Measurements from ENCODE around the gene KLLN.
A peak's percentile ranks its signal among the peaks of the same experiment; 100 is the strongest.

KLLN gene

DNA sequence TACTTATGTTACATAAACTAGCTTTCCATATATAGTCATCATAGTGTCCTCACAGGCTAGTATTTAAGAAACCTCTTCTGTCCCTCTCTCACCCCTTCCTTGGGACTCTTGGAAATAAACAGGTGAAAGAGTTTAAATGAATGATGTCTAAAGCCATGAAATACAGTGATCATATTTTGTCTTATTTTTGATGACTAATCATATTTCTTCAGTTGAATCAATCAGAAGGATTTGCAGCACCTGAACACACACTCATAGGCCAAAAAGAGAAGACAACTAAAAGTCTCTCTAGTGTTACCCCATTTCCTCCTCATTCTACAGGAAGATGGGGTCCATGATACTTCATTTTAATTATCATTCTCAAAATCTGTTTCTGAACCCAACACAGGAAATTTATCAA lies 36.7 kb downstream of the KLLN start:
- Histone ChIP-seq H3K36me3 (ENCODE audit: insufficient read depth, low read length) (no peaks in the 10 kb centered on the region), H3K9me3 (ENCODE audit: low read depth, low read length) (no peaks in the 10 kb centered on the region), H3K27ac (no peak overlapping the region), H3K9ac (ENCODE audit: insufficient read length) (no peak overlapping the region), H3K4me3 (no peak overlapping the region)
- no peak for TF ChIP-seq FOXP2 (optimal IDR thresholded peaks at IDR 0.05; ENCODE audit: control extremely low read depth, extremely low read length, insufficient read depth)
- no peak for TF ChIP-seq EZH2 (IDR thresholded peaks at IDR 0.05)
- no peak for TF ChIP-seq POLR2AphosphoS5 (IDR thresholded peaks at IDR 0.05; ENCODE audit: borderline replicate concordance, low read depth, low read length)
- DNase-seq (ENCODE audit: low read depth, low spot score) = no peak

DNA sequence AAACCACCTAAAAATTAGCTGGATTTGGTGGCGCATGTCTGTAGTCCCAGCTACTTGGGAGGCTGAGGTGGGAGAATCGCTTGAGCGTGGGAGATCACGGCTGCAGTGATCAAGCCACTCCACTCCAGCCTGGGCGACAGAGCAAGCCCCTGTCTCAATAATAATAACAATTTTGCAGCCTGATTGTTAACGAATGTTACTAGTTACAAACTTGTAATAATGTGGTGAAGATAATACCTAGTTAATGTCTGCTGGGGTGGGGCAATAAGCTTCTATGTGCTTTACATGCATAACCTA lies 44.1 kb downstream of the KLLN start:
- Histone ChIP-seq H3K27ac (no peak overlapping the region), H3K4me3 (no peak overlapping the region), H3K9me3 (ENCODE audit: low read depth, low read length) (no peaks in the 10 kb centered on the region), H3K36me3 (ENCODE audit: insufficient read depth, low read length) (no peaks in the 10 kb centered on the region), H3K9ac (ENCODE audit: insufficient read length) (no peak overlapping the region)
- no peak for TF ChIP-seq FOXP2 (optimal IDR thresholded peaks at IDR 0.05; ENCODE audit: control extremely low read depth, extremely low read length, insufficient read depth)
- no peak for TF ChIP-seq POLR2AphosphoS5 (IDR thresholded peaks at IDR 0.05; ENCODE audit: borderline replicate concordance, low read depth, low read length)
- TF ChIP-seq EZH2 (IDR thresholded peaks at IDR 0.05) = no peak
- DNase-seq (ENCODE audit: low read depth, low spot score) = no peak

DNA sequence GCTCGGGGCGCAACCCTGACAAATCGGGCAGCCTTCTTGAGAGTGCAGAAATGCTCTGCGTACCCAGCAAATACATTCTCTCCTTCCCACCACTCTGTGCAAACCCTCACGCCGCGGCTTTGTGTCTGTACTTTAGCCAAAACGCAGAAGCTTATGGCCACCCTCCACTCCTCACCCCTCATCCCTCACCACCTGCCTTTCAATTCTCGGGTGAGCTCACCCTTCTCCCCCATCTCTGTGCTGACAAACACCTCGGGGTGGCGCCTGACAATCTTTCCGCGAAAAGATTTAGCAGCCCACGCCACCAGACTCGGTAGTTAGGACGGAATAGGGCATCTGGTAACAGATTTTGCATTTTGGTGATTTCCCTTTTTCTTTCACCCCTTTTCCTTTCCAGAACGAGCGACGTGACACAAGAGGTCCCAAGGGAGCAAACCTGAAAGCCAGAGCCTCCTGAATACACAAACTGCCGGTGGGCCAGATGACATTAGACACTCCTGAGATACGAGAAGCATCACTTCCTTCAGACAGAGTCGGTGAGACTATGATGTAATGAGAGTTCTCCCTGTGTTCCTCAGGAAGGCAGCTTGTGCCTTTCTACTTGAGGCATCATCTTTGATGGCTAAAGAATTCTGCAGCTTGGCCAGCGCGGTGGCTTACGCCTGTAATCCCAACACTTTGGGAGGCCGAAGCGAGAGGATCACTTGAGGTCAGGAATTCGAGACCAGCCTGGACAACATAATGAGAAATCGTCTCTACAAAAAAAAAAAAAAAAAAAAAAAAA lies 44.6 kb downstream of the KLLN start:
- Histone ChIP-seq H3K4me3 (peak overlapping the region; percentile 89), H3K9ac (ENCODE audit: insufficient read length) (peak overlapping the region; percentile 45), H3K27ac (no peak overlapping the region), H3K9me3 (ENCODE audit: low read depth, low read length) (no peaks in the 10 kb centered on the region), H3K36me3 (ENCODE audit: insufficient read depth, low read length) (no peaks in the 10 kb centered on the region)
- TF ChIP-seq POLR2AphosphoS5 (IDR thresholded peaks at IDR 0.05; ENCODE audit: borderline replicate concordance, low read depth, low read length) (no peak), FOXP2 (optimal IDR thresholded peaks at IDR 0.05; ENCODE audit: control extremely low read depth, extremely low read length, insufficient read depth) (no peak), EZH2 (IDR thresholded peaks at IDR 0.05) (no peak)
- no peak for DNase-seq (ENCODE audit: low read depth, low spot score)

- peak within 1 kb of the TSS; percentile 90 for H3K9ac ChIP-seq (ENCODE audit: insufficient read length)
- TF ChIP-seq FOXP2 (optimal IDR thresholded peaks at IDR 0.05; ENCODE audit: control extremely low read depth, extremely low read length, insufficient read depth) (no peak), POLR2AphosphoS5 (IDR thresholded peaks at IDR 0.05; ENCODE audit: borderline replicate concordance, low read depth, low read length) (peak; percentile 86), EZH2 (IDR thresholded peaks at IDR 0.05) (no peak)
- no peaks in the 10 kb centered on the region for H3K9me3 ChIP-seq (ENCODE audit: low read depth, low read length)
- H3K27ac ChIP-seq = peak within 1 kb of the TSS; percentile 67; the same call in 1 of the 2 replicates
- H3K4me3 ChIP-seq = peak within 1 kb of the TSS; percentile 89
- no peak for DNase-seq (ENCODE audit: low read depth, low spot score)
- peaks cover 5% of the 10 kb centered on the region for H3K36me3 ChIP-seq (ENCODE audit: insufficient read depth, low read length)
These were observed 45.5 kb downstream of the KLLN start, which contains the start of gene ATAD1 for GRCh38 chr10:87817609-87818504. Gene ATAD1, minus strand, starts transcription at chr10:87818226. Its CDS starts 3,627 bp downstream, at chr10:87814599.

DNA sequence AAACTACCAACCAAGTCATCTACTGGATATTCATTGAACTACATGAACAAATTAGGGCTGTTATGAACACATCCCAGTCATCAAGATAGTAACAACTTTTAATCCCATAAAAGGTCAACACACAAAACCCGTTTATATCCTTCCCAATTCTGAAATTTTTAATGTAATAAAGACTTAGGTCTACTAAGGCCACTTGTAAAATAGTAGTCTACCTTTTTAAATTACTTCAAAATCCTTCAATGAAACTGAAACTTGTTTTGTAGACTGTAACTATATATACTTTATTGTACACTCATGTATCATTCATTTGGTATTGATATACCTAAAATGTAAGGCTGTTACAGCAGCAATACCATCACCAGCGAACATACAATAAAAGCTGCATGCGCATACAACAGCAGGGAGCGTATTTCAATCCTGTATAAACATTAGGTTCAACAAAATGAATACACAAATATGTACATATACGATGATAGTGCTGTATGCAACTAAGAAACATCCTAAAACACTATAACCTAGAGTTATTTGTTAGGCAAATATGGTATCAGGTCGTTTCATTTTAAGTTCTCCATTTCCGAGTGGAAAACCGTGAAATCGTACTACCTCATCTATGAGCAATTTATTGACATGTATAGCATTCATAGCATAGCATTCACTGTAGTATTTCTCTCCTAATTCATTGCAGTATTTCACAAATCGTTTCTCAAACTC lies 46.3 kb downstream of the KLLN start:
- no peaks in the 10 kb centered on the region for H3K9me3 ChIP-seq (ENCODE audit: low read depth, low read length)
- peak overlapping the region; percentile 90 for H3K9ac ChIP-seq (ENCODE audit: insufficient read length)
- no peak for TF ChIP-seq FOXP2 (optimal IDR thresholded peaks at IDR 0.05; ENCODE audit: control extremely low read depth, extremely low read length, insufficient read depth)
- TF ChIP-seq POLR2AphosphoS5 (IDR thresholded peaks at IDR 0.05; ENCODE audit: borderline replicate concordance, low read depth, low read length) = no peak
- TF ChIP-seq EZH2 (IDR thresholded peaks at IDR 0.05) = no peak
- peak overlapping the region; percentile 67; the same call in 1 of the 2 replicates for H3K27ac ChIP-seq
- H3K36me3 ChIP-seq (ENCODE audit: insufficient read depth, low read length) = peaks cover 10% of the 10 kb centered on the region
- peak overlapping the region; percentile 89 for H3K4me3 ChIP-seq
- DNase-seq (ENCODE audit: low read depth, low spot score) = no peak

DNA sequence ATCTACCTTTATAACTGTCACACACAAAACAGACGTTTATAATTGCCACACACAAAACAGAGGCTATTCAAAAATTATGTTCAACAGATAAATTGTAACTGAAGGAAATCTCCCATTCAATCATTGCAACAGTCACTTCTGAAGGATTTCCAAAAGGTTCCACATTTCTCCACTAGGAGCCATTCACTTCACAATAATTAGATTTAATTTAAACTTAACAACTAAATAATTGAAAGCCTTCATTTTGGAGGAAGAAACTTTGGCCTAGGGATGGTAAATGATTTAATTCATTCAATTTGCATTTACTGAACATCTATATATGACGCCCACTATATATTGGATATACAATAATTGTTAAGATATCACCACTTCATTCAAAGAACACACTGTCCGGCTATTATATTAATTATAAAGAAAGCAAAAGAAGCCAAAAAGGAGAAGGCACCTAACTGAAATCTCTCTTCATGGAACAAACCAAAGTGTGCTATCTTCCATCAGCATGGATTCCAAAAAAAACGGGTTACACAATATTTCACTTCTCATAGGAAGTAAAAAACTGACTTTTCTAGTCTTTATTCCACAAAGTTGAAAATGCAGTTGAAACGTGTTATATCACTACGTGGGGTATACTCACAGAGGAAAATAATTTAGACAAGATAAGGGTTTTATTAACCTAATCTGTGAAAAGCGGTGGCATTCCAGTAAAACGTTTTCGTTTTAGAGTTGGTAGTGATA lies 47.0 kb downstream of the KLLN start:
- Histone ChIP-seq H3K36me3 (ENCODE audit: insufficient read depth, low read length) (peaks cover 17% of the 10 kb centered on the region), H3K9ac (ENCODE audit: insufficient read length) (peak overlapping the region; percentile 90), H3K4me3 (peak overlapping the region; percentile 89), H3K9me3 (ENCODE audit: low read depth, low read length) (no peaks in the 10 kb centered on the region), H3K27ac (no peak overlapping the region)
- no peak for TF ChIP-seq POLR2AphosphoS5 (IDR thresholded peaks at IDR 0.05; ENCODE audit: borderline replicate concordance, low read depth, low read length)
- TF ChIP-seq FOXP2 (optimal IDR thresholded peaks at IDR 0.05; ENCODE audit: control extremely low read depth, extremely low read length, insufficient read depth) = no peak
- no peak for TF ChIP-seq EZH2 (IDR thresholded peaks at IDR 0.05)
- DNase-seq (ENCODE audit: low read depth, low spot score) = no peak
